GM13977 (cell line): ENCODE data around the gene MACROD2.
"Not testable (repeated sequence)": the region's sequence is repeated elsewhere in the genome, so short reads cannot be mapped to it uniquely, and the experiment has no call there.

Experiments used
- DNase-seq: peaks from one replicate; pipeline ENCODE4 v3.0.0; 2012; ENCODE audit warnings: low spot score
- in situ Hi-C: fragments of 300-500 bp; cut with MboI; formaldehyde crosslinking; loops from one replicate; pipeline ENCODE4 v1.12.0; 2022; ENCODE audit warnings: low sequenced_read_pairs, low pct_unique_long_range_greater_than_20kb, mixed read lengths, inconsistent platforms; ENCODE audit not compliant: unreplicated experiment
- TF ChIP-seq, protein P1 (sequence below): IDR thresholded peaks from 2 replicates; pipeline ENCODE4 v1.5.1; 2012; ENCODE audit warnings: mild to moderate bottlenecking, control low read depth; ENCODE audit not compliant: insufficient read depth; ENCODE audit errors: extremely low read depth, missing control alignments

The MACROD2 gene

DNA sequence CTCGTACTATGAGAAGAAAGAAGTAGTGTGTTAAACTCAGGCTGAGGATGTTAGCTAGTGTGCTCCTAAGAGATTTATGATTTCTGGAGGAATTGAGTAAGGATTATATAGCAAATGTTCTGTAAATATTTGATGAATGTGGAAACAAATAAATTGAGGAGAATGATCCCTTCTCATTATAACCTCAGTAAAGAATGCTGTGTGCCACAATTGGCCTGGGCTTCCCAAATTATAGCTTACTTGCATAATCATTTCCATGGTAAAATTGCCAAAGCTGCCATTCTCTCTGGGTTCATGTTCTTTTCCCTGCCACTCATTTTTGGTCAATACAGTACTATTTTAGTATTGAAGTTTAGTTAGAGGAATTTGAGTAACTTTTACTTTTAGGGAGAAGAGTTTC is 213.6 kb downstream of the MACROD2 start:
- TF ChIP-seq, protein P1, sequence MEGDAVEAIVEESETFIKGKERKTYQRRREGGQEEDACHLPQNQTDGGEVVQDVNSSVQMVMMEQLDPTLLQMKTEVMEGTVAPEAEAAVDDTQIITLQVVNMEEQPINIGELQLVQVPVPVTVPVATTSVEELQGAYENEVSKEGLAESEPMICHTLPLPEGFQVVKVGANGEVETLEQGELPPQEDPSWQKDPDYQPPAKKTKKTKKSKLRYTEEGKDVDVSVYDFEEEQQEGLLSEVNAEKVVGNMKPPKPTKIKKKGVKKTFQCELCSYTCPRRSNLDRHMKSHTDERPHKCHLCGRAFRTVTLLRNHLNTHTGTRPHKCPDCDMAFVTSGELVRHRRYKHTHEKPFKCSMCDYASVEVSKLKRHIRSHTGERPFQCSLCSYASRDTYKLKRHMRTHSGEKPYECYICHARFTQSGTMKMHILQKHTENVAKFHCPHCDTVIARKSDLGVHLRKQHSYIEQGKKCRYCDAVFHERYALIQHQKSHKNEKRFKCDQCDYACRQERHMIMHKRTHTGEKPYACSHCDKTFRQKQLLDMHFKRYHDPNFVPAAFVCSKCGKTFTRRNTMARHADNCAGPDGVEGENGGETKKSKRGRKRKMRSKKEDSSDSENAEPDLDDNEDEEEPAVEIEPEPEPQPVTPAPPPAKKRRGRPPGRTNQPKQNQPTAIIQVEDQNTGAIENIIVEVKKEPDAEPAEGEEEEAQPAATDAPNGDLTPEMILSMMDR, result no peak
- no peak for DNase-seq
- in situ Hi-C loops, result no loop called here

DNA sequence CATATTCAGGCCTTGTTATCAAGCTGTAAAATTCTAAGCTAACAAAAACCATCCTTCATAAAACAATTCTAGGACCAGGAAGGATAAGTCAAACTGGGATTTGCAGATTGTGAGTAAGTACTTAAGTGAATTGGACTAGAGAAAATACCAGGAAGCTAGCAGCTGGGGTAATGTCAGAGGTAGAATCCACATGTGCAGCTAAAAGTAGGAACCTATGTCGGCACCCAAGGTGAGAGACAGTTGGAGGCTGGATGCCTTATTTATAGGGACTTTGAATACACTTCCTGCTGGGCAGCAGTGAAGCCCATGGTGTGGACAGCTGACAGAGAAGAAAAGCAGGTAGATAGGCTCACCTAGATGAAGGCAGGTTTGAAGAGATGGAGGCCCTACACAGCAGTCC is 214.8 kb downstream of the MACROD2 start:
- in situ Hi-C loops, result no loop called here
- TF ChIP-seq, protein P1, result no peak
- no peak for DNase-seq

DNA sequence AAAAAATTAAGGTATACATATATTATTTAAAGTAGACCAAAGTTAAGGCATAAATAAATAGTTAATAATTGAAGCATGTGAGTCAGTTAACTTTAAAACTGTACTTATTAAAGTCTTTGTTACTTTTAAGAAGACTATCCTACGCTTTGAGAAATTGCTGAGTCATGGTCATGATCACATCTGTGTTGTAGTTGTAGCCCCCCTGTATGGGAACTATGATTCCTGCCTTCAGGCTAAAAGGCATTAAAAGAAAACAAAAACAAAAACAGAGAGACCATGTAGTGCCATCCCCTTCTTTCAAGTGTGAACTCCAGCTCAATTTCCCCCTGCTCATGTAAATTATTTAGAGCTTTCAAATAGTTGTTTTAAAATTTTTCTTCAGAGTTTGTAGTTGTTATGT is 218.7 kb downstream of the MACROD2 start:
- DNase-seq, result no peak
- in situ Hi-C loops, result no loop called here
- TF ChIP-seq, protein P1, result no peak

GRCh38 chr20:14215880-14216279 is 220.6 kb downstream of the MACROD2 start:
- DNase-seq, in situ Hi-C loops: not testable (repeated sequence)

GRCh38 chr20:14219801-14220461 is 224.6 kb downstream of the MACROD2 start:
- TF ChIP-seq, protein P1, result no peak
- in situ Hi-C loops, result no loop called here

GRCh38 chr20:14220986-14221385 is 225.7 kb downstream of the MACROD2 start:
- no peak for DNase-seq
- TF ChIP-seq, protein P1, result no peak
- in situ Hi-C loops, result no loop called here

More at GRCh38 chr20:14219801-14220461, 224.6 kb downstream of the MACROD2 start:
- no peak for DNase-seq

GRCh38 chr20:14223806-14224205 is 228.5 kb downstream of the MACROD2 start:
- in situ Hi-C loops, result no loop called here
- DNase-seq, result no peak
- TF ChIP-seq, protein P1, result no peak

DNA sequence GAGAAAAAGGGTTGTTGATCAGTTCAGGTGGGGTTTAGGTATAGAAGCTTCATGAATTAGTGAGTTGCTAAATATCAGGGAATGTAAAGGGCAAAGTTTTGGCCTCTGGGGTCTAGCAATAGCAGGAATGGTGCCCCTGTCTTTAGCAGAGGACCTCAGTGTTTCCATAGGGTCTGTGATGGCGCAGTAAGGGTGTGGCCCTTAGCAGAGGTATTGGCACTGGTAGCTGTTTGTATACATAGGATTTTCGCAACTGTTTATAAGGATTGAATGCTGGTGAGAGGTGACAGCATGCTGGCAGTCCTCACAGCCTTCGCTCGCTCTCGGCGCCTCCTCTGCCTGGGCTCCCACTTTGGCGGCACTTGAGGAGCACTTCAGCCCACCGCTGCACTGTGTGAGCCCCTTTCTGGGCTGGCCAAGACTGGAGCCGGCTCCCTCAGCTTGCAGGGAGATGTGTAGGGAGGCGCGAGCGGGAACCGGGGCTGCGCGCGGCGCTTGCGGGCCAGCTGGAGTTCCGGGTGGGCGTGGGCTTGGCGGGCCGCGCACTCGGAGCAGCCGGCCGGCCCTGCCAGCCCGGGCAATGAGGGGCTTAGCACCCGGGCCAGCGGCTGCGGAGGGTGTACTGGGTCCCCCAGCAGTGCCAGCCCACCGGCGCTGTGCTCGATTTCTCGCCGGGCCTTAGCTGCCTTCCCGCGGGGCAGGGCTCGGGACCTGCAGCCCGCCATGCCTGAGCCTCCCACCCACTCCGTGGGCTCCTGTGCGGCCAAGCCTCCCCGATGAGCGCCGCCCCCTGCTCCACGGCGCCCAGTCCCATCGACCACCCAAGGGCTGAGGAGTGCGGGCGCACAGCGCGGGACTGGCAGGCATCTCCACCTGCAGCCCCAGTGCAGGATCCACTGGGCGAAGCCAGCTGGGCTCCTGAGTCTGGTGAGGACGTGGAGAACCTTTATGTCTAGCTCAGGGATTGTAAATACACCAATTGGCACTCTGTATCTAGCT is 231.0 kb downstream of the MACROD2 start:
- in situ Hi-C loops, DNase-seq: not testable (repeated sequence)
